PC-3 (cell line): ENCODE measurements around the gene TANK.

Experiments used
- CTCF ChIP-seq: fragments of 300-600 bp; sonication (generic); conservative IDR thresholded peaks from 2 replicates; pipeline ENCODE4 v1.5.1; 2017; ENCODE audit warnings: antibody characterized with exemption, low read depth, mild to moderate bottlenecking, low read length
- EZH2 ChIP-seq: fragments of 300-600 bp; sonication (generic); IDR thresholded peaks from one replicate; pipeline ENCODE4 v1.6.1; 2017; ENCODE audit warnings: antibody characterized with exemption, mild to moderate bottlenecking, low read length; ENCODE audit not compliant: unreplicated experiment

GRCh38 chr2:161283926-161284325 is 123.7 kb downstream of the TANK start:
- TF ChIP-seq EZH2, result no peak
- no peak for TF ChIP-seq CTCF
